HG03575 (cell line): ENCODE data around the gene TRRAP.
"Not testable (repeated sequence)": the region's sequence is repeated elsewhere in the genome, so short reads cannot be mapped to it uniquely, and the experiment has no call there.

Experiments used
- ATAC-seq: cut with Tn5 transposase; IDR thresholded peaks from one replicate; pipeline ENCODE4 v1.9.1; 2021; ENCODE audit not compliant: unreplicated experiment, insufficient number of reproducible peaks, low FRiP score; ENCODE audit errors: extremely low read depth

Gene TRRAP

DNA sequence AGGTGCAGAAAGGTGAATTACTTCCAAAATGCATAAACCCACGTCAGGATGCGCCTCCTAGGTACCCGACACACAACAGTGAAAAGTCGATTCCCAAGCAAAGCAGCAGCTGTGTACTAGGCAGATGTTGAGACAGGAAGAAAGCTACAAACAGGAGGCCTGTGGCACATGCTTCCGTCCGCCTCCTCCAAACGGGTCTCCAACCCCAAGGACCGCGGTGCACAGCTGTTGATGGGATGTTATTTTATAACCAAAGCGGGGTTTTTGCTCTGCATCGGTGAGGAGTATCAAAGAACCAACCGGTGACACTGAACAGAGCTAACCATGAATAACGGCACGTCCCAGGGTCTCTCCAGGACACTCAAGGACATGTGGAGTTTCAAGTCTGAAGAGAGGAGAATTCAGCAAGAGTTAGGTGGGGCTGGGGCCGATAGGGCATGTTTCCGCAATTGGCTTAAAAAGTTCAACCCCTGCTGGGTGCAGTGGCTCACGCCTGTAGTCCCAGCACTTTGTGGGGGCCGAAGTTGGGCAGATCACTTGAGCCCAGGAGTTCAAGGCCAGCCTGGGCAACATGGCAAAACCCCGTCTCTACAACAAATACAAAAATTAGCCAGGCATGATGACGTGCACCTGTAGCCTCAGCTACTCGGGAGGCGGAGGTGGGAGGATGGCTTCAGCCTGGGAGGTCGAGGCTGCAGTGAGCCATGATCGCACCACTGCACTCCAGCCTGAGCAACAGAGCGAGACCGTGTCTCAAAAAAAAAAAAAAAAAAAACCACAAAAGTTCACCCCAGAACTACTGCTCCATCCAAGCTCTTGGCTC is 157.6 kb downstream of the TRRAP start:
- no peak for ATAC-seq

DNA sequence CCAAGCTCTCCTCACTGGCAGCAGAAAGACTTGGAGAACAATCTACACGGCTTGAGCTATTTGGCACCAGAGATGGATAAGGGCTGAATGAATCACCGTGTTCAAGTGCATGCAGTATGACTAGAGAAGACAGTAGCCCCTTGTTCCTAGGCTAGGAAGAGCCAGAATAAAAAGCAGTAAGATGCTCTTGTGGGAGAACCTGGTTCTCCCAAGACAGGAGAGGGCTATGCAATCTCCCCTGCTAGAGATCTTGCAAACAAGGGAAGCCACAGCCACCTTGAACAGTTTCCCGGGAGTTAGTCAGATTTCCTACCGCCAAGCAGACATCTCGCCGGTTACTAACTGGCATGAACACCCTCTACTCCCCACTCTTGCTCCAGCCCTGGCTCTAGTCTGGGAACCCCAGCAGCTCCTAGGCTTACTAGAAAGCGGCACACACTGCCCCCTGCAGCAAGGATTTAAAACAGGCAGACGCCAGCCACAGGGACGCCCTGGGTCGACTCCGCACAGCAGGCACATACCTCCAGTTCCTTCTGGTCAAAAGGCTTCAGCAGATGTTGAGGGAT is 158.3 kb downstream of the TRRAP start:
- no peak for ATAC-seq

DNA sequence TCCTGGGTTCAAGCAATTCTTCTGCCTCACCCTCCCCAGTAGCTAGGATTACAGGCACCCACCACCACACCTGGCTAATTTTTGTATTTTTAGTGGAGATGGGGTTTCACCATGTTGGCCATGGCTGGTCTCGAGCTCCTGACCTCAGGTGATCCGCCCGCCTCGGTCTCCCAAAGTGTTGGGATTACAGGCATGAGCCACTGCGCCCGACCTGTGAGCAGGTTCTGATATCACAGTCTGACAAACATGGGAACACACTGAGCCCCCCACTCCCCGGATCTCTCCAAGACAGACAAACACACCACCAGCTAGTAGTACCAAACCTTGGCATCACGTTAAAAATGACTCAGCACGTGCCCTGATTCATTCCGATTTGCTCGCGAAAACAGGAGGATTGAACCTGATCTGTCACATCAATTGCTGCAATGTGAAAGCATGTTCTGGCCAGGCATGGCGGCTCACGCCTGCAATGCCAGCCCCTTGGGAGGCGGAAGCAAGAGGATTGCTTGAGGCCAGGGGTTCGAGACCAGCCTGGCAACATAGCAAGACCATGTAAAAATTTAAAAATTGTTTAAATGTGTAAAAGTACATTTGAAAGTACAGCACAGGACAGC is 159.1 kb downstream of the TRRAP start:
- no peak for ATAC-seq

DNA sequence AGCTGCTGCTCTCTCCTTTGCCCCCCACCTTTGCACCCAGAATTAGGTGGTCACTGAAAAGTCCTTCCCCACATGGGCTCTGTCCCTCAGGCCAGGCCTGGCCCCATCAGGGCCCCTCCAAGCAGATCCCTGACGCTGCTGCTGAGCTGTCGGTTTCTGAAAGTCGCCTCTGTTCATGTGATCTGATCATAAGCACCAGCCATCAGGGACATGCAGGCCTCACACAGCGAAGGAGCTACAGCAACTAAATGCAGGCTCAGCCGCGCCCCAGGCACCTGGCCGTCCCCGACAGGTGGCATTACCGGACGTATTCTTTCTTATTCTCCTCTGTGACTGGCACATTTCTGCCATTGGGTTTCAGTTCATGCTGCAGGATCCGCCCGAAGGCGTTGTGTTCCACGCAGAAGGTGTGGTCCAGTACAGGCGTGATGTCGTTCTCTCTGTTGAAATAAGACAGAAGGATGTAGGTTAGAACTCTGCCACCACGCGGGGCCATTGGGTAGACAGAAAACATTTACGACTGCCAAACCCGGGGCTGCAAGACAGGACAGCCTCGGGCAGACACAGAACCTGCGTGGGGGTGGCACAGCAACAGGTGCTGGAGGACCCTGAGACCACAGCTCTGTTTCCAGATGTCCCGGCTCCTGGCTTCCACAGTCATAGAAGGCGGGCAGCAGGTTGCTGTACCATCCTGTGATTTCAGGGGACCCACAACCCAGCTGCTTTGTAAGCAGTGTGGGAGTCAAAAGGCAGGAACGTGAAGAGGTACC is 159.9 kb downstream of the TRRAP start:
- ATAC-seq, result no peak

DNA sequence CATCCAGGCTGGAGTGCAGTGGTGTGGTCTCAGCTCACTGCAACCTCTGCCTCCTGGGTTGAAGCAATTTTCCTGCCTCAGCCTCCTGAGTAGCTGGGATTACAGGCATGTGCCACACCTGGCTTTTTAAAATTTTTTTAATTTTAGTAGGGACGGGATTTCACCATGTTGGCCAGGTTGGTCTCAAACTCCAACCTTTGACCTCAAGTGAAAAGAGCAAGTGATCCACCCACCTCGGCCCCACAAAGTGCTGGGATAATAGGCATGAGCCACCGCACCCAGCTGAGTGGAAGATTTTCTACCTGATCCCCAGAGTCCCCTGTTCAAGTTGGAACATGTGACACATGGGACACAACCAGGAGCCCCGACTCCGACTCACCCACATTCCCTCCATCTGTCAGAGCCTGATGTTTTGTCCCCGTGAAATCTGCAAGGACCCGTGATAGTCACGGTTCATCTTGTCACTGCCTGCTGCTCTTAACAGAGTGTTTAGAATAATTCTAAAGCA is 161.1 kb downstream of the TRRAP start:
- ATAC-seq, result no peak

DNA sequence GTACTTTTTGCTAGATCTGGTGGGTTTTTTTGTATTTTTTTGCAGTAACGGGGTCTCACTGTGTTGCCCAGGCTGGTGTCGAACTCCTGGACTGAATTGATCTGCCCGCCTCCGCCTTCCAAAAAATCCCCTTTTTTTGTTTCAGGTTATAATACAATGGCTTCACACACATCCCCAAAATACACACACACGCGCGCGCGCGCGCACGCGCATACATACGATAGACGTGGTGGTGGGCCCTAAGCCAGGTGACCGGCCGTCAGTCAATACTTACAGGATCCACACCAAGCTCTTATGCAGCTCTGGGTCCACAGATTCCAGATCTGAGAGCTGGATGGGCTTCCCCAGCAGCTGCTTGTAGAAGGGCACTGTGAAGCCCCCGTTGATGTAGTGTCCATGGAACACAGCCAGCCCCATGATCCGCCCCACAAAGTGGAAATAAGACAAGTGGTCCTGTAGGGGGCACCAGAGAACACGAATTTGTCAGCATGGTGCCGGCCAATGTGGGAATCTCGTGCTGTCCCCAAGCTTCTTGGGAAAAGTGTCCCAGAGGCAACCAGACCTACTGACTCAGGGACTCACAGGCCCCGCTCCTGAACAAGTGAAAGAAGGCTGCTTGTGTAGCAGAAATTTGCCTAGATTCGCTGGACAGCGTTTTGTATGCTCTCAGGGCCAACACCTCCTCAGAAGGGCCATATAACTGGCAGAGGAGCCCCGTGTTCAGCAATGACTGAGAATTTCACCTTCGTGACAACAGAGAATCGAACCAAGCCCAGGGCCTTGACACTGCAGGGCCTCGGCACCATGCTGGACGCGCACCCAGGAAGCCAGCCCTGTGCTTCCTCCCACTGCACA is 162.0 kb downstream of the TRRAP start:
- ATAC-seq, result no peak

DNA sequence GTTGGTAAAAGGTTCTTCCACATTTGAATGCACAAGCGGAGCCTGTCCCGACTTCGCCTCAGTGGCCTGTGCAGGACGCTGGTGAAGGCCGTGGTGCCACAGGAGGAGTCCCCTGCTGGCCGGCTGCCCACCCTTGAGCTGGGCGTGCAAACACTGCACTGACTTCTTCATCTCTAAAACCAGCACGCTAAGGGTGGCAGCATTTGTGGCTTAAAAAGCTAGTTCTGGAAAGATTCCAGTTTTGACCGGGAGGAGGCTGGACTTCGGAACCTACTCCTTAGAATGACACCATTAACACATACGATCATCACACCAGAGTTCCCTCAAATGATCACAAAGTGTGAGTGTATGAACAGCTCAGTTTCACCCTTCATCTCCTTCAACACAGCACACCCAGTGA is 163.2 kb downstream of the TRRAP start:
- no peak for ATAC-seq

DNA sequence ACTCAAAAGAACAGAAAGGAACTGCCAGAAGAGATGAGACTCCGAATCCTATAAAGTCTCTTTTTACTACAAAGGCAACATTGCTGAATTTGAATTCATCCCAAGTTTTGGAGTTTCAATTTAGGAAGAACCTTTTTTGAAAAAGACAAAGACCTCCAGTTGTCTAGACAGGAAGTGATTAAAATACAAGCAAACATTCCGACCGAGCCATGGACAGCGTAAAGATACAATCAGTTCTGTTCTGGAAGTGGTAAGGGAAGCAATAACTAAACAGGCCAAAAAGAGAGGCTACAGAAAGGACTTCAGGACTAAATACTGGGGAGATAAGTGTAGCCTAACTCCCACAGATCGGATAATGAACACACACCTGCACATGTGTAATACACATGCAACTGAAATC is 164.6 kb downstream of the TRRAP start:
- no peak for ATAC-seq

DNA sequence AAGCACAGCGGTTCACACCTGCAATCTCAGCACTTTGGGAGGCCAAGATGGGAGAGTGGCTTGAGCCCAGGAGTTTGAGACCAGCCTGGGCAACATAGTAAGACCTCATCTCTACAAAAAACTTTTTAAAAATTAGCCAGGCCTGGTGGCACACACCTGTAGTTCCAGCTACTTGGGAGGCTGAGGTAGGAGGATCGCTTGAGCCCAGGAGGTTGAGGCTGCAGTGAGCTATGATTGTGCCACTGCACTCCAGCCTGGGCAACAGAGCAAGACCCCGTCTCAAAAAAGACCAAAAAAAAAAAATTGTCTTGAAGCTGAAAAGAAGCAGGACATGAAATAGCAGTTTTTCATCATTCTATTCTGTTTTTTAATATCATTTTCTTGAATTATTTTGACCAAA is 166.5 kb downstream of the TRRAP start:
- not testable (repeated sequence) for ATAC-seq

DNA sequence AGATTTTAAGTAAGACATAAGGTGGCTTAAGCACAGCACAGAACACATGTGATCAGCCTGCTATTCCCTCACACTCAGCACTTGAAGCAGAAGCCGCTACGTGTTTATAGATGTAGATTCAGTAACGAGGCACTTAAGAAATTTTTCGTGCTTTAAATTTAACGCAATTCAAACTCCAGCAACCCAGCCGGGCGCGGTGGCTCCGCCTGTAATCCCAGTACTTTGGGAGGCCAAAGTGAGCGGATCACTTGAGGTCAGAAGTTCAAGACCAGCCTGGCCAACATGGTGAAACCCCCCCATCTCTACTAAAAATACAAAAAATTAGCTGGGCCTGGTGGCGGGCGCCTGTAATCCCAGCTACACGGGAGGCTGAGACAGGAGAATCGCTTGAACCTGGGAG is 167.9 kb downstream of the TRRAP start:
- ATAC-seq, result not testable (repeated sequence)

DNA sequence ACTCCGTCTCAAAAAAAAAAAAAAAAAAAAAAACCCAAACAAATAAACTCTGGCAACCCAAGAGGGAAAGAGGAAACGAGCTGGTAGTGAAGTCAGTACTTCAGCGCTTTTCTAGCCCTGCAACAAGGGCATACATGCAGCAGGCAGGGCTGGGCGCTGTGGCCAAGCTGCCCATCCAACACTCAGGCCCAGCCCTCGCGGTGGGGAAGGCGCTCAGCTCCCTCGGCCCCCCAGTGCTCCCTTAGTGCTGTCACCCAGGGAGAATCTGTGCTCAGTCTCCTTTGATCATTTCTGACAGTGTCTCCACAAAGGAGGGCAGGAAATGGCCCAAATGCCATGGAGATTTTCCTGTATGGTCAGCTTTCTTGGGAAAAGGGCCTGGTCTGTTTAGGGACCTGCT is 168.4 kb downstream of the TRRAP start:
- no peak for ATAC-seq

DNA sequence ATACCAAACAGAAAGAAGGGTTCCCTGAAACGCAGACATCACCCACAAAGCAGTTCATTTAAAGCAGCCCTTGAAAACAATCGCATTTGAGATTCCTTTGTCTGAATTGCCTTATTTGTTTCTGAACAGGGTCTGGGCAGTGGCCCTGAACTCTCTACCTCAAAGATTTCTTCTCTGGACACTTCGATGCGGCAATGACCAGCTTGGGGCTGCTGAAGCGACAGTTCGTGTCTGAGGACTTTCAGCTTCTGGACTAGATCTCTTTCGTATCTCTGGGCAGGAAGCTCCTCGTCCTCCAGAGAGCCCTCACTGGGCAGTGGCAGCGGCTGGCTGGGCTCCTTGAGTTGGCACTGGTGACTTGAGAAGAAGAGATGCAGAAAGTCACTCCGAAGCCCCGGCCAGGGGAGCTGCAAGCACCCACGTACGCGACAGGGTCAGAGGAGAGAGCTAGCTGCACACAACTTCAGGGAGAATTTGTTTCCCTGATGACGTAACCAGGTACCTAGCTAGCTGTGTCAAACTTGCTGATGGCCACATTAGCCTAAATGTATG is 169.3 kb downstream of the TRRAP start:
- no peak for ATAC-seq

DNA sequence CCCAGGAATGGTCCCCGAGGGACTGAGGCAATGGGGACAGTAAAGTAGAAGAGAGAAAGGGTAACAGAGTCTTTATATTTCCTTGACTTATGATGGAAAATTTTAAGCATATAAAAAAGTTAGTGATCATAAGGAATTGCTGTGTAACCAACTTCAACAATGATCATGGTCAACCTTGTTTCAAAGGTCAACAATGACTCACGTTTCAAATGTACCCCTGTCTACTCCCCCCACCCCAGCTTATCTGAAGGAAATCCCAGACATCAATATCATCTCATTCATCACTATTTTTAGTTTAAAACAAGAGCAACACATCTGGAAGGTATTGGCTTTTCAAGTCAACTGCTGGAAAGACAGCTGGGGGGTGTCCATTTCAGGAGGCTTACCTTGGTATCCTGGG is 172.6 kb downstream of the TRRAP start:
- ATAC-seq, result no peak

DNA sequence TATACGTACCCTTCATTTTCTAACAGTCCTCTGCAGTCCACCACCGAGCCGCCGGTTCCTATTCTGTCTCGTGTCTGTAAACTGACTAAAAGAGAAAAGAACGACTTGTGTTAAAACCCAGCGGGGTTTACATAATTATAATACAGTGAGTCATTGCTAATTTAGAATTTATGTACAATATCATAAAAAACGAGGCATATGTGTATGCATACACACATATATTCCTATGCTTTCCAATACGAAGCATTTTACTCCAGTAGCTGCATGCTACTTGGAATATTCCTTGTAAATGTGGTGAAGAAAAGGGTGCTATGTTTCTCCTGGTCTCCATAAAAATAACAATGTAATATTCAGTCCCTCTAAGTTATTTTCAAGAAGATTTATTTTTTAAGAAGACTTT is 176.4 kb downstream of the TRRAP start:
- no peak for ATAC-seq

DNA sequence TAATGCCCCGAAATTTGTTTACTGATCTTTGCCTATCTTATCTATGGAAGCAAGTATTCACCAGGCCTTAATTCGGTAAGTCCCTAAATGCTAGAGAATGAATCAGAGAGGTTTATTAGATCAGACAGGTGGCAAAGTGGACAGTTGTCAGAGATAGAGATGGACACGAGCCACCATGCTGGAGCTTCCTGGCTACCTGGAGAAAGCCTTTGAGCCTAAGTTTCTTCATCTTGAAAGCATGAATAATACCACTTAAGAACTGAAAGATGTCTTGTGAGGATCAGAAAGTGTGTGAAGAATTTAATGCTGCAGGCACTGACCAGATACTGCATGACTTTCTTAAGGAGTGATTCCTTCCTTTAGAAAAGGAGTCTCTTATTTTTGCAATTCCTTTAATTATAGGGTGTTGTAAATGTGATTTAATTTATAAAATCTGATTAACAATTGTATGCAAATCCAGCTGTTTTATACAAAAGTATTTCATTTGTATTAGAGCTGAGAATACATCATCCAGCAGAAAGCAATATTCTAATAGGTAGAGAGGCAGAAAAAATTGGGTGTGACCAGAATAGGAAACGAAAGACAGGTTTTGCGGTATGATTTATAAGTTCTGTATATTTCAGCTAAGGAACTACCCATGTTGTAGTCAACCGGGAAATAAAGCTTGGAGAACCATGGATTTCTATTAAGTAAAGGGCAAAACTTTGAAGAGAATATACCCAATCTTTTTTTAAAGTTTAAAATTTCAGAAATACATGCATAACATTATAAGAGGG is 182.9 kb downstream of the TRRAP start:
- no peak for ATAC-seq
